Prostate gland (tissue), 2 donors: ENCODE measurements around the gene SERPINB13. TPM values are rescaled to one million over a fixed set of nuclear protein-coding genes. Genes with fewer than 3 reads are reported as not detected.

Source experiments
- DNase-seq: peaks from one replicate; pipeline ENCODE4 v3.0.0-alpha.2; 2019; ENCODE audit warnings: low spot score
- H3K27ac ChIP-seq, 2 donors: fragments of 200-600 bp; sonication (generic); 2 replicates each; pipeline ENCODE4 v1.5.1; 2017 to 2019
- H3K27me3 ChIP-seq: fragments of 200-600 bp; sonication (generic); replicated peaks from 2 replicates; pipeline ENCODE4 v1.5.1; 2019; ENCODE audit not compliant: insufficient read depth
- H3K36me3 ChIP-seq, 2 donors: fragments of 200-600 bp; sonication (generic); 1 replicate in 1 of 2; 2 replicates in 1 of 2; pipeline versions ENCODE4 v1.5.1 to v1.8.1; 2017 to 2019
- H3K4me1 ChIP-seq: fragments of 200-600 bp; sonication (generic); replicated peaks from 2 replicates; pipeline ENCODE4 v1.5.1; 2019
- H3K4me3 ChIP-seq, 2 donors: fragments of 200-600 bp; sonication (generic); 2 replicates each; pipeline ENCODE4 v1.5.1; 2017 to 2019
- H3K9me3 ChIP-seq: fragments of 200-600 bp; sonication (generic); 2 replicates; pipeline ENCODE4 v1.5.1; 2017
- CTCF ChIP-seq, 4 experiments: fragments of 200-600 bp in 2 of 4; fragments of 450-650 bp in 2 of 4; sonication (generic) in 2 of 4; IDR thresholded peaks; 1 replicate in 3 of 4; 2 replicates in 1 of 4; pipeline ENCODE4 v1.5.1; 2016 to 2019; ENCODE audit warnings: antibody characterized with exemption in 4 of 4, mild to moderate bottlenecking in 2 of 4, moderate library complexity in 2 of 4
- POLR2A ChIP-seq: fragments of 450-650 bp; IDR thresholded peaks from one replicate; pipeline ENCODE4 v1.6.1; 2016; ENCODE audit warnings: antibody characterized with exemption, mild to moderate bottlenecking
- POLR2AphosphoS5 ChIP-seq: sonication (generic); formaldehyde crosslinking; IDR thresholded peaks from one replicate; pipeline ENCODE4 v1.6.1; 2017; ENCODE audit warnings: antibody characterized with exemption
- WGBS: methylation state at CpG from one replicate; pipeline ENCODE4 v1.1.5; 2018; 5-methylcytosine and 5-hydroxymethylcytosine counted together
- intact Hi-C: fragments of 100-400 bp; cut with DNase I; formaldehyde crosslinking; loops from one replicate; pipeline ENCODE4 v1.14.2; 2022
- total RNA-seq, 2 donors: library from RNA; depleted of rRNA; stranded (reverse); fragments of >200 nt; gene quantifications; one replicate each; pipeline ENCODE4 v1.1.0, GENCODE V29; 2016

The SERPINB13 gene
- total RNA-seq, 2 donors from 2014 or later, result 0.57 TPM; not detected in 1

- Histone ChIP-seq H3K4me1 (no peaks in the 10 kb centered on the region), H3K27me3 (no peaks in the 10 kb centered on the region), H3K36me3 (no peaks in the 10 kb centered on the region), H3K9me3 (no peaks in the 10 kb centered on the region), H3K4me3 (no peak overlapping the region), H3K27ac (no peak overlapping the region)
- 83% methylated on average over 4 of the region's 4 CpGs for WGBS
- intact Hi-C loops, result no loop called here
- DNase-seq, result no peak
- TF ChIP-seq POLR2A (no peak), CTCF (IDR thresholded peaks at IDR 0.05) (no peak), POLR2AphosphoS5 (no peak)
Observed at GRCh38 chr18:63585988-63586387, 1.2 kb upstream of the SERPINB13 start.

- TF ChIP-seq CTCF (IDR thresholded peaks at IDR 0.05), result no peak
- no peak for TF ChIP-seq POLR2A
- no peak for TF ChIP-seq POLR2AphosphoS5
- no peaks in the 10 kb centered on the region for H3K9me3 ChIP-seq
- no peak overlapping the region for H3K4me3 ChIP-seq
- WGBS, result 49% methylated on average over 4 of the region's 4 CpGs
- H3K27ac ChIP-seq, result no peak overlapping the region
- H3K4me1 ChIP-seq, result no peaks in the 10 kb centered on the region
- DNase-seq, result no peak
- intact Hi-C loops, result no loop called here
- H3K36me3 ChIP-seq, result no peaks in the 10 kb centered on the region
- no peaks in the 10 kb centered on the region for H3K27me3 ChIP-seq
Observed at GRCh38 chr18:63586431-63586830, 712 bp upstream of the SERPINB13 start.

GRCh38 chr18:63588909-63589308, 1.8 kb downstream of the SERPINB13 start:
- Histone ChIP-seq H3K9me3 (no peaks in the 10 kb centered on the region), H3K27ac (no peak overlapping the region), H3K4me3 (no peak overlapping the region), H3K4me1 (no peaks in the 10 kb centered on the region), H3K36me3 (no peaks in the 10 kb centered on the region), H3K27me3 (no peaks in the 10 kb centered on the region)
- TF ChIP-seq POLR2A (no peak), POLR2AphosphoS5 (no peak), CTCF (IDR thresholded peaks at IDR 0.05) (no peak)
- intact Hi-C loops, result no loop called here
- 83% methylated on average over 5 of the region's 5 CpGs for WGBS
- DNase-seq, result no peak

- H3K36me3 ChIP-seq, result no peaks in the 10 kb centered on the region
- no peaks in the 10 kb centered on the region for H3K9me3 ChIP-seq
- H3K4me3 ChIP-seq, result no peak overlapping the region
- 91% methylated on average over 2 of the region's 2 CpGs for WGBS
- no peak for DNase-seq
- no peaks in the 10 kb centered on the region for H3K4me1 ChIP-seq
- TF ChIP-seq CTCF (IDR thresholded peaks at IDR 0.05) (no peak), POLR2A (no peak), POLR2AphosphoS5 (no peak)
- no peak overlapping the region for H3K27ac ChIP-seq
- intact Hi-C loops, result no loop called here
- H3K27me3 ChIP-seq, result no peaks in the 10 kb centered on the region
Observed at GRCh38 chr18:63590373-63590772, 3.2 kb downstream of the SERPINB13 start.

GRCh38 chr18:63590966-63591695, 4.0 kb downstream of the SERPINB13 start:
- intact Hi-C loops, result no loop called here
- Histone ChIP-seq H3K4me3 (no peak overlapping the region), H3K27ac (no peak overlapping the region), H3K36me3 (no peaks in the 10 kb centered on the region), H3K9me3 (no peaks in the 10 kb centered on the region), H3K27me3 (no peaks in the 10 kb centered on the region), H3K4me1 (no peaks in the 10 kb centered on the region)
- TF ChIP-seq CTCF (IDR thresholded peaks at IDR 0.05) (no peak), POLR2A (no peak), POLR2AphosphoS5 (no peak)
- WGBS, result 75% methylated on average over 3 of the region's 3 CpGs
- no peak for DNase-seq
